Coronary artery (tissue), 2 donors: ENCODE measurements around the gene NBPF3.
"Not testable (repeated sequence)": the region's sequence is repeated elsewhere in the genome, so short reads cannot be mapped to it uniquely, and the experiment has no call there.

ENCODE experiments used
- DNase-seq: peaks from one replicate; pipeline ENCODE4 v3.0.0-alpha.2; 2017; ENCODE audit warnings: low spot score
- H3K27ac ChIP-seq, 2 donors: fragments of 200-600 bp; sonication (generic); one replicate each; pipeline ENCODE4 v1.5.1; 2016 to 2019
- H3K4me3 ChIP-seq: fragments of 200-600 bp; sonication (generic); 2 replicates; pipeline ENCODE4 v1.5.1; 2016; ENCODE audit warnings: mild to moderate bottlenecking, moderate library complexity
- TF ChIP-seq, protein P1 (sequence below): fragments of 200-600 bp; sonication (generic); IDR thresholded peaks from one replicate; pipeline ENCODE4 v1.5.1; 2019; ENCODE audit warnings: antibody characterized with exemption

Gene NBPF3

DNA sequence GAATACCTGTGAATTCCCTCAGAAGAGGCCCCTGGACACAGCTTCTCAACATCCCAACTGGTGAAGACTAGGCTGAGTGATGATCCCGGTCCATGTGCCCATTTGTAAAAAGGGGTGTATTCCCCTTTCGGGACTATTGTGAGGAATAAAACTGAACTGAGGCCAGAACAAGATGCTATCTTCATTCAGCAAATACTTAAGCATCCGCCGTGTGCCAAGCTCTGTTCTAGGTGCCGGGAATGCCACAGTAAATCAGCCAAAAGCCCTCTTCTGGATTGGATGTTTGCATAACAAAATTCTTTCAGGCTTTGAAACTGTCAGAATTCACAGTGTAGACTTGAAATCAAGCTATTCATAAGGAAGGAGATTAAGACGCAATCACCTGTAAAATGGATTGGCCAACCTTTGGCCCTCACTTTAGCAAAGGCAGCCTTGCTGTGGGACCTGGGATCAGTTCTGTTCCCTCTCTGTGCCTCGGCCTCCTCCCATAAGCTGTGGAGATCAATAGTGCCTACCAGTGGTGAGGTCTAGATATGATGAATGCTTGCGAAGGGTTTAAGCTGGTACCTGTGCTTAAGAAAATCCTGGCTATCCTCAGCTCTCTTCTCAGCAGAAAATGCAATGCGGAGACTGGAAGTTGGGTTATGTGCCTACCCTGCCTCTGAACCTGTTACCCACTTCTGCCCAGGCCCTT, 71.1 kb downstream of the NBPF3 start:
- Histone ChIP-seq H3K4me3 (no peak overlapping the region), H3K27ac (peak overlapping the region in 1 of 2 donors; percentile 45)
- TF ChIP-seq, protein P1, sequence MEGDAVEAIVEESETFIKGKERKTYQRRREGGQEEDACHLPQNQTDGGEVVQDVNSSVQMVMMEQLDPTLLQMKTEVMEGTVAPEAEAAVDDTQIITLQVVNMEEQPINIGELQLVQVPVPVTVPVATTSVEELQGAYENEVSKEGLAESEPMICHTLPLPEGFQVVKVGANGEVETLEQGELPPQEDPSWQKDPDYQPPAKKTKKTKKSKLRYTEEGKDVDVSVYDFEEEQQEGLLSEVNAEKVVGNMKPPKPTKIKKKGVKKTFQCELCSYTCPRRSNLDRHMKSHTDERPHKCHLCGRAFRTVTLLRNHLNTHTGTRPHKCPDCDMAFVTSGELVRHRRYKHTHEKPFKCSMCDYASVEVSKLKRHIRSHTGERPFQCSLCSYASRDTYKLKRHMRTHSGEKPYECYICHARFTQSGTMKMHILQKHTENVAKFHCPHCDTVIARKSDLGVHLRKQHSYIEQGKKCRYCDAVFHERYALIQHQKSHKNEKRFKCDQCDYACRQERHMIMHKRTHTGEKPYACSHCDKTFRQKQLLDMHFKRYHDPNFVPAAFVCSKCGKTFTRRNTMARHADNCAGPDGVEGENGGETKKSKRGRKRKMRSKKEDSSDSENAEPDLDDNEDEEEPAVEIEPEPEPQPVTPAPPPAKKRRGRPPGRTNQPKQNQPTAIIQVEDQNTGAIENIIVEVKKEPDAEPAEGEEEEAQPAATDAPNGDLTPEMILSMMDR, result no peak
- DNase-seq, result no peak

DNA sequence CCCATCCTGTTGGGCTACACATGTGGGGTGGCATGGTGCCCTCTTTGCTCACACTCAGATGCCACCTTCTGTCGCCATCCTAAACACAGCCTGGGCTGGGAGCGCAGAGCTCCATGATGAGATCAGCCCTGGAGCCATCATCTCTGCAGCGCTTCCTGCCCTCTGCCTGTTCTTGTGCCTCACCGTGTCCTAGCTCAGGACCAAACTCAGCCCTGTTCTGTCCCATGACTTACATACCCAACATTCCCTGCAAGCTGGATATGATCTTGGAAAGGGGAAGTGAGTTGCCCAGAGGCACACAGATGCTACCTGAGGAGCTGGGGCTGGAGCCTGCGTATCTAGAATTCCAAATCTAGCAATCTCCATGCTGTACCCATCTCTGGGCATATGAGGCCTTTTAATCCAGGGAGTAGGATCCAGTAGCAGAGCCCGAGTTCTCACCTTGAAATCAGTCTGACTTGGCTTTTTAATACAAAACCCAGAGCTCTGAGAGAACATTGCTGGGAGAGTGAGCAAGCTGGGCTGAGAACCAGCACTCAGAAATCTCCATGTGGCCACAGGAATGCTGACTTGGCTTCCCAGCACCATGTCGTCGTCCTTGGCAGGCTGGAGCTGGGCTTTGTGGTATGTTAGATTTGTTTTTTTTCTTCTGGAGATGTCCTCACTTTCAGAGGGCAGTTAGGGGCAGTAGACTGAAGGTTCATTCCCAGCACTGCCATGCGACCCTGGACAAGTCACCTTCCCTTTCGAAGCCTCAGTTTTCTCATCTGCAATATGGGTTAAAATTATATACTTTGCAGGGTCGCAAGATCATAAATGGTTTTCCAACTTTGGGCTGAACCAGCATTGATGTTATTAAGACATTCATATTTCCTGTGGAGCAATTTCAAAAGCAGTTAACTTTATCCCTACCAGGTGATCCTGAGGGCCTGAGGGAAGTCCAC, 71.9 kb downstream of the NBPF3 start:
- TF ChIP-seq, protein P1, result no peak
- H3K4me3 ChIP-seq, result no peak overlapping the region
- H3K27ac ChIP-seq, result peak overlapping the region in 1 of 2 donors; percentile 45
- peak; percentile 79 for DNase-seq

- Histone ChIP-seq H3K27ac (no peak overlapping the region), H3K4me3 (no peak overlapping the region)
- DNase-seq, result no peak
- TF ChIP-seq, protein P1, result no peak
These were observed 74.3 kb downstream of the NBPF3 start for GRCh38 chr1:21514245-21514644.

GRCh38 chr1:21517161-21517589, 77.2 kb downstream of the NBPF3 start:
- Histone ChIP-seq H3K4me3 (no peak overlapping the region), H3K27ac (no peak overlapping the region)
- TF ChIP-seq, protein P1, result no peak
- DNase-seq, result no peak

DNA sequence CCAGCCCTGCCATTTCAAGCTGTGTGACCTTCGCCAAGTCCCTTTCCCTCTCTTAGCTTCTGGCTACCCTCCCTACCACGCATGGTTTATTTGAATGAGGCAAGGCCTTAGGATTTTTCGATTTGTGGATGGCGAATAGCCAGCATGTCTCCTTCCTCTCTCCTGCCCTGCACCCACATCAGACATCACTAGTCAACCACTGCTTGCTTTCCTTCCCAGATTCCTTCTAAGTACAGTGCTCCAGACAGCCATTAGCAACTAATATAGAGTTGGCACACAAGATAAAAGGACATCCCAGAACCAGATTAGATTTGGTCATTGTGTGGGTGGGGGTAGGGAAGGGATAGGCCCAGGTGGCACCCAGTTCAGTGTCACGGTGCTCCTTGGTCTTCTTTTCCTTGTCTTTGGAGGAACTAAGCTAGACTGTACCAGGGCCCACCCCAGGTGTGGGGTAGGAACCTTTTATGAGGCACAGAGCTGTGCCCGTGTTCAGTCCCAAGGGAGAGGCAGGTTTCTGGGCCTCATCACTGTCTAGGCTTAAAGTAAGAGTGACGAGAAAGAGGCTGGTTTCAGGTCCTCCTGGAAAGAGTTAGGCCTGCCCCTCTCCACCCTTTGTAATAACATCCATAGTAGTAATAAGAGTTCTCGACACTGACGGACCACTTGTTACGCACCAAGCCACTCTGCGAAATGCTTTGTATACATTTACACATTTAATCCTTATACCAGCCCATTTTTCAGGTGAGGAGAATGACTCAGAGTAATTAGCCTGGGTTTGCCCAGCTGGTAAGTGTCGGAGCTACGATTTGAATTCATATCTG, 77.9 kb downstream of the NBPF3 start:
- TF ChIP-seq, protein P1, result no peak
- no peak overlapping the region for H3K4me3 ChIP-seq
- DNase-seq, result no peak
- no peak overlapping the region for H3K27ac ChIP-seq

GRCh38 chr1:21518774-21519455, 79.0 kb downstream of the NBPF3 start:
- no peak for DNase-seq
- no peak overlapping the region for H3K27ac ChIP-seq
- TF ChIP-seq, protein P1, result no peak
- no peak overlapping the region for H3K4me3 ChIP-seq

DNA sequence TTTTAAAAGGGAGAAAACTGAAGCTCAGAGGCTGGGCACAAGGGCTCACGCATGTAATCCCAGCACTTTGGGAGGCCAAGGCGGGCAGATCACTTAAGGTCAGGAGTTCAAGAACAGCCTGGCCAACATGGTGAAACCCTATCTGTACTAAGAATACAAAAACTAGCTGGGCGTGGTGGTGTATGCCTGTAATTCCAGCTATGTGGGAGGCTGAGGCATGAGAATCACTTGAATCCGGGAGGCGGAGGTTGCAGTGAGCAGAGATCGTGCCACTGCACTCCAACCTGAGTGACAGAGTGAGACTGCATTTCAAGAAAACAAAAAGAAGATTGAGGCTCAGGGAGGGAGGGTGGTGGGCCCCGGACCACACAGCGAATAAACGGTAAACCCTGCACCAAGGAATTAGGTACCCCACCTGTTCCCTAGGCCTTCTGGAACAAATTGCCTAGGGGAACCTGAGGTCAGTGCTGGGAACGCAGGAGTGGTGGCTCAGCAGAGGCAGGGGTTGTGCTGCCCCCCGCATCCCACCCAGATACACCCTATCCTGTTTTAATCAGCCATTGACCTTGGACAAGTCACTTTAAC, 79.6 kb downstream of the NBPF3 start:
- H3K4me3 ChIP-seq, DNase-seq, H3K27ac ChIP-seq: not testable (repeated sequence)
